Stromal cell of bone marrow (primary cell): ENCODE measurements around the gene KLRC2.
"Not testable (repeated sequence)": the region's sequence is repeated elsewhere in the genome, so short reads cannot be mapped to it uniquely, and the experiment has no call there.

Experiments used
- DNase-seq: peaks from one replicate; pipeline ENCODE4 v3.0.0-alpha.2; 2012; ENCODE audit warnings: low read depth

KLRC2 gene

DNA sequence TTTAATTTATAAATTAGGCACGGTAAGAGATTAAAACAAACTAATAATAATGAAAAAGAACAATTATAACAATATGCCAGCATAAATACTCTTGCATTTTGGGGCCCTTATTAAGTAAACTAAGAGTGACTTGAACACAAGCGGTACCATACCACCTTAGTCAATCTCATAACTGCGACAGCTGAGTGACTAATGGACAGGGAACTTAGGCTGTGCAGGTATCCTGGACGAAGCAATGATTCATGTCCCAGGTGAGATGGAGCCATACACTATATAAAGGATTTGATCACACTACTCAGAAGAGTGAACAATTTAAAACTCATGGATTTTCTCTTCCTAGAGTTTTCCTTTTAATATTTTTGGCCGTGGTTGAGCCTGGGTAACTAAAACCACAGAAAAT is 30.5 kb downstream of the KLRC2 start:
- no peak for DNase-seq

DNA sequence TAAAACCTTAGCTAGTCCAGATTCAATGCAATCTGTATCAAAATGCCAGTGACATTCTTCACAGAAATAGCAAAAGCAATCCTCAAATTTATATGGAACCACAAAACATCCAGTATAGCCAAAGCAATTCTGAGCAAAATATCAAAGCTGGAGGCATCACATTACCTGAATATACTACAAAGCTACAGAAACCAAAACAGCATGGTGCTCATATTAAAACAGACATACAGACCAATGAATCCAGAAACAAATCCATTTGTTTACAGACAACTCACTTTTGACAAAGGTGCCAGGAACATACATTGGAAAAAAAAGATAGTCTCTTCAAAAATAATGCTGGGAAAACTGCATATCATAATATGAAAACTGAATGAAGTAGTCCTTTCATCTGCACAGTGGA is 31.0 kb downstream of the KLRC2 start:
- DNase-seq: no peak

DNA sequence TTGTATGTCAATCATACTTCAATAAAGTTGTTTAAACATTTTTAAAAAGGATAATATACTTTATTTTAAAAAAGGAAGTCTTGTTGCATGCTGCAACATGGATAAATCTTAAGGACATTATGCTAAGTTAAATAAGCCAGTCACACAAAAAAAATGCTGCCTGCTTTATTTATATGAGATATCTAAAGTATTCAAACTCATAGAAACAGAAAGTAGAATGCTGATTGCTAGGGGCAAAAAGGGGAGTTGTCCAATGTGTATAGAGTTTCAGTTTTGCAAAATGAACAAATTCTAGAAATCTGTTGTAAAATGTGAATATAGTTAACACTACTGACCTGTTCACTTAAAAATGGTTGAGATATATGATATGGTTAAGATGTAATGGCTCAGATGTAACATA is 35.0 kb downstream of the KLRC2 start:
- no peak for DNase-seq

DNA sequence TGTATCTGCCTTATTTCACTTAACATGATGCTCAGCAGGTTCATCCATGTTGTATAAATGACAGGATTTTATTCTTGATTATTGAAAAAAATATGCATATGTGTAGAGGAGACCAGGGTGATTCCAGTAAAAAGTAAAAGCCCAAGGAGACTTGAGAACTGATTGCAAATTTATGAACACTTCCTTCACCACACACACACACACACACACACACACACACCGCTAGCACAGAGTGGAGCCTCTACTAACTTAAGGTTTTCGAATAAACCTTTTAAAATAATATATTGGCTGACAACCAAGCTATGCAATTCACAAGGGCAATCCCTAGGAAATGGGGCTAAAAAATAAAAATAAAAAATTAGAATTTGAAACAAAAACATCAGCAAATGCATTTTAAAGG is 37.6 kb downstream of the KLRC2 start:
- no peak for DNase-seq

DNA sequence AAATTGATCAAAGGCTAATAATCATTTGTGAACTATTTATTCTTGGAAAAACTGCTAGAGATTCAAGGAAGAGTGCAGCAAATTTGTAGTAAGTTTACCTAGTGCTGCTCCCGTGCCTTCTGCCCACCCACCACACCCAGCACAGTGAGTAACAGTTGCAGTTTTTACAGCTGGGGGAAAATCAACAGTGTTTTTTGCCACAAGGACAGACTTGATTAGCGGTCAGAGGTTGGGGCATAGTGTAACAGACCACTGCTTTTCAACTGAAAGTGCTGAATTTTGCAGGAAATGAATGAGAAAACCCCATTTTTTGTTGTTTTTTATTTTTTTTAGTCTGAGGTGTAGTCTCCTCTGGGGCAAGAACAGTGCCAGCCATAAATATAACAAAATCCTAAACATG is 38.5 kb downstream of the KLRC2 start:
- DNase-seq: no peak

DNA sequence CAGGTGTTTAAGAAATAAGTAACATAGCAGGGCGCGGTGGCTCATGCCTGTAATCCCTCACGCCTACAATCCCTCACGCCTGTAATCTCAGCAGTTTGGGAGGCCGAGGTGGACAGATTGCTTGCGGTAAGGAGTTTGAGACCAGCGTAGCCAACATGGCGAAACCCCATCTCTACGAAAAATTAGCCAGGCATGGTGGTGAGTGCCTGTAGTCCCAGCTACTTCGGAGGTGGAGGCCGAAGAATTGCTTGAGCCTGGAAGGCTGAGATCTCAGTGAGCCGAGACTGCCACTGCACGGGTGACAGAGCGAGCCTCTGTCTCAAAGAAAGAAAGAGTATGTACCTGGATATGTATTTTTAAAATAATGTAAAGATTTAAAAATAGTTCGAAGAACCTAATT is 39.6 kb downstream of the KLRC2 start:
- DNase-seq: not testable (repeated sequence)

DNA sequence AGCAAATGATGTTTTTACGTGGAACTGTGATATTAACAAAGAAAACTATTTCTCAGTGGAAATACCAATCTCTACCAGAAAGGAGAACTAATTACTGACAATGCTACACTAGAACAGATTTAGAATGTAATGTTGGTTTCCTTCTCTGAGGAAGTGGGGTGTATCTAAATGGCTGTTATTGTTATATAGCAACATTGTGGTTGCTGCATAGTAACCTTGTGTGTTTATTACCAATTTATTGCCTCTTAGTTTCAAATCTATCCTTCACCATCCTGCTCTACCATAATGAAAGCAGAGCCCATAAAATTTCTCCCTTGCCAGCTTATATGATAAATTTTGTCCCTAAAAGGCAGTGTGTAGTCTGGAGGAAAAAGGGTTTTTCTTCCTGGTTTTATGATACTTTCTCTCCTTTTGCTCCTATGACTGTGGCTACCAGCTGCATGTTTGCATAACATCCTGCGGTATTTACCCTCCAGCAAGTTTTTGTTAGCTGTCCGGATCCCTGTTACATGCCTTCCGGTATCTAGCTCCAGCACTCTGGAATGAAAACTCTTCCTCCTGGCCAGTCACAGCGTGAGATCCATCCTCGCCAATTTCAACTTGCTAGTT is 40.3 kb downstream of the KLRC2 start:
- peak; percentile 76 for DNase-seq

DNA sequence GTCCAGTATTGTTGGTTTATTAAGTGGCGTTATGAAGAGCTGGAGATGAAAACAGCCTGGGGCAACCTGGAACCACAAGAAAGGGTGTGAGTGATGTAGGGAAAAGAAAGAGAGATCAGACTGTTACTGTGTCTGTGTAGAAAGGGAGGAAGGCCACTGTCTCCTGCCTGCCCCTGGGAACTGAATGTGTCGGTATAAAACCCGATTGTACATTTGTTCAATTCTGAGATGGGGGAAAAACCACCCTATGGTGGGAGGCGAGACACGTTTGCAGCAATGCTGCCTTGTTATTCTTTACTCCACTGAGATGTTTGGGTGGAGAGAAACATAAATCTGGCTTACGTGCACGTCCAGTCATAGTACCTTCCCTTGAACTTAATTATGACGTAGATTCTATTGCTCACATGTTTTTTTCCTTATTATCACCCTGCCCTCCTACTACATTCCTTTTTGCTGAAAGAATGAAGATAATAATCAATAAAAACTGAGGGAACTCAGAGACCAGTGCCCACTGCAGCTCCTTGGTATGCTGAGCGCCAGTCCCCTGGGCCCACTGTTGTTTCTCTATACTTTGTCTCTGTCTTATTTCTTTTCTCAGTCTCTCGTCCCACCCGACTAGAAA is 41.2 kb downstream of the KLRC2 start:
- not testable (repeated sequence) for DNase-seq

DNA sequence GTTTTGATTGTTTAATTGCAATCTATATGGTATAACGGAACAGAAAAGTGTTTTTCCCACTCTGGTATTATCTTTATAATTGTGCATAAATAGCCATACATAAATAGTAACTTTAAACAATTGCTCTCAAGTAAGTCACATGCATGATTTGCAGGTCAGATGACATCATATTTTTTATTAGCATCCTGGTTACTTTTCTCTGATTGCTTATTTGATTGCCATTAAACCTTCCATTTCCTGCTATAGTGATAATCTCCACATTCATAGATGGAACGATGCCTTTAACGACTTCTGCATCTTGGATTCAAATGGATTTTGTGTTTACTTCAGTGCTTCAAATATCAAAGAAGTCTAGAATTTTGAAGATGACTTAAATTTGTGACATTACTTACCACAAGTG is 42.5 kb downstream of the KLRC2 start:
- DNase-seq: no peak

DNA sequence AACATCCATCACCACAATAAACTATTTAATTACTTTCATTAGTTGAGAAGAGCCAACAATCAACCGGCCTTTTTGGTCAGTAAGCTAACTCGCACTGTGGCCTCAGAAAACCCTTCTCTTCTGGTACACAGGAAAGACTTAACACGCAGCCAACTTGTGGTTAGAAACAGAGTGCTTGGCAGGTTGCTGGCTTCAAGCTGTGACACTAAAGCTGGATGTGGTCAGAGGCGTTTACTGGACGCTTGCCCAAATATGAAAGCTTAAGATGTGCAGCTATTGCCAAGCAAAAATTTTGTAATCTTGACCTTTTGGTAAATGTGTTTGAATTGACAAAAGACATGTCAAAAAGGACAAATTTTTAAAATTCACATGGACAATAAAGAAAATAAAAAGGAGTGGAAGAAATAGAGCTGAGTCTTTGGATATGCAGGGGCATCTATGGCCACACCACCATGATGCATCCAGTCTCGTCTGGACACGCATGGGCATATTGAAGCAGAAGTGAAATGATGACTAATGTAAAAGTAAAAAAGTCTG is 43.3 kb downstream of the KLRC2 start:
- peak; percentile 97 for DNase-seq

DNA sequence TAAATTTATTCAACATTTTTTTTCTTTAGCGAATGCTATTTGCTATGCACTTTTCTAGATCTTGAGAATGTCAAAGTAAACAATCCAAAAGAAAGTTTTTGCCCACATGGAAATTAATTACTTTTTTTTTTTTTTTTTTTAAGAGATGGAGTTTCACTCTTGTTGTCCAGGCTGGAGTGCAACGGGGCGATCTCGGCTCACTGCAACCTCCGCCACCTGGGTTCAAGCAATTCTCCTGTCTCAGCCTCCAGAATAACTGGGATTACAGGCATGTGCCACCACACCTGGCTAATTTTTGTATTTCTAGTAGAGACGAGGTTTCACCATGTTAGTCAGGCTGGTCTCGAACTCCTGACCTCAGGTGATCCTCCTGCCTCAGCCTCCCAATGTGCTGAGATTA is 44.8 kb downstream of the KLRC2 start:
- DNase-seq: not testable (repeated sequence)

DNA sequence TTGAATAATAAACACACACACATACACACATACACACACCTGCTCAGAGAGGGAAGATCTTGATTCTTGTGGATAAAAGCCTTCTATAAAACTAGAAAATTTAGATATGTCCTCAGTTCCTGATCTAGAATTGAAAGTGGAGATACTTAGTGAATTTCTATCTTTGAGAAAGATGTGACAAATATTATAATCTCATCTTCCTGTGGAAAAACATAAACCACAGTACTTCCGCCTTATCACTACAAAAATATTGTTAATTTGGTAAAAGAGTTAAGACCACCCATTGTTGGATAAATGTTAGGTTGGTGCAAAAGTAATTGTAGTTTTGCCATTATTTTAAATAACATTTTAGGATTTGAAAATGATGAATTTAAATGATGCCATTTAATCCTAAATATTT is 45.9 kb downstream of the KLRC2 start, which contains the start of gene KLRK1:
KLRK1 (minus strand) TSS at position 138 of the 400 bp plus-strand sequence. CDS start 1,231 bp downstream, outside the sequence.
- no peak for DNase-seq

DNA sequence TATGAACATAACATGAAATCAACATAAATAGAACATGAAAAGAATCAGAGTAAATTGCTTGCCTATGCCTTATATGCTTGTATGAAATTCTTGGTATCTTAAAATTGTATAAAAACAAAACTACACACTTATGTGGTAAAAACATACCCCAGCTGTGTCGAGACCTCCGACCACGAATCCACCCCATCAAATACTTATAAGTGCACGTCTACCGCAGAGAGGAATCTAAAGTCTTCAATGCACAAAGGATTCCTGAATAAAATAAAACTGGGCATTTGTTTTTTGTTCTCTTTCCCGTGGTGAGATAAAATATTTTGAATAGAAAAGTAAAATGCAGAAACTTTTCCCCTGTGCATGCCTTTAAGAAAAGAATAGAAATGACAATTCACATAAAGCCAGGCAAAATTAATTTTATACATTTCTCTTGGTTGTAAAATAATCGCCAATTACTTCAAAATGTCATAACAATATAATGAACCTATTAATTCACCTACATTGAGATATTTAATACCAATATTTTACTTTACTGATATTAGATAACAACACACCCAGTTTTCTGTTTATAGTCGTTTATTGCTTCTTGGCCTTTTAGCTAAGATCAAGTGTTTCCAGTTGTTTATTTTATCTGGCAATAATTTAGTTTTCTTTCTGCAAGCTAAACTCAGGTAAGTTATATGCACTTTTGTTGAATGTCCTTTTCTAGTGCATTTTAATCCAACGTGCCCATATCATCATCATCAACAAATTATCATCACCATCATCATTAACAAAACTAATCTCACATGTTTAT is 47.0 kb downstream of the KLRC2 start:
- no peak for DNase-seq

DNA sequence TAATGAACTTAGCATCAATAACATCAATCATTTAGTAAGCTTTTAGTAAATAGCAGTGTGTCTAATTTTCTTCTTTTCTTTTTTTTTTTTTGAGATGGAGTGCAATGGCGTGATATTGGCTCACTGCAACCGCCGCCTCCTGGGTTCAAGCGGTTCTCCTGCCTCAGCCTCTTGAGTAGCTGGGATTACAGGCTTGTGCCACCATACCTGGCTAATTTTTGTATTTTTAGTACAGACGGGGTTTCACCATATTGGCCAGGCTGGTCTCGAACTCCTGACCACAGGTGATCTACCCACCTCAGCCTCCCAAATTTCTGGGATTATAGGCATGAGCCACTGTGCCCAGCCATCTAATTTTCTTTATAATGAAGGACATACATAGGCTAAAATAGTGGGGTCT is 48.3 kb downstream of the KLRC2 start:
- not testable (repeated sequence) for DNase-seq

DNA sequence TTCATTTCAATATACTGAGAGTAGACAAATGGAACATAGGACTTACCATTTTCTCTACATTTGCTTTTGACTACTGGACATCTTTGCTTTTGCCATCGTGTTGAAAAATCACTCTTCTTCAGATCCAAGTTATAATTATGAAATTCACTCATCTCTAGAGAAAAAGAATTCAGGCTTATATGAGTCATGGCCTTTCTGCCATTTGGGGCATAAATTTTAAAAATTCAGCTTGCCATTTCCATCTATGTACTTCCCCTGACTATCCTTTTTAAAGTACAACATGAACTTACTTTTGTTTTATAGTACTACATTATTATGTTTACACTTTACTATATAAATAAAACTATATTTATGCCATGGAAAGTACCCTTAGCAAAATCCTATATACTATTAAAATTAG is 49.0 kb downstream of the KLRC2 start:
- no peak for DNase-seq

DNA sequence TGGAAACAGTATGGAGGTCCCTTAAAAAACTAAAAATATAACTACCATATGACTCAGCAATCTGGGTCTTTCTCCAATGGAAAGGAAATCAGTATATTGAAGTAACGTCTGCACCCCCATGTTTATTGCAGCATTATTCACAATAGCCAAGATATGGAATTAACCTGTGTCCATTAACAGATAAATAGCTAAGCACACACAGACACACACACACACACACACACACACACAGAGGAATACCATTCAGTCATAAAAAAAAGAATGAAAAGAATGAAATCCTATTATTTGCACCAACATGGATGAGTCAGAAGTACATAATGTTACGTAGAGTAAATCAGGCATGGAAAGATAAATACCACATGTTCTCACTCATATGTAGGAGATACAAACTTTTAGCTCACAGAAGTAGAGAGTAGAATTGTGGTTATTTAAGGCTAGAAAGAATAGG is 50.6 kb downstream of the KLRC2 start:
- no peak for DNase-seq

DNA sequence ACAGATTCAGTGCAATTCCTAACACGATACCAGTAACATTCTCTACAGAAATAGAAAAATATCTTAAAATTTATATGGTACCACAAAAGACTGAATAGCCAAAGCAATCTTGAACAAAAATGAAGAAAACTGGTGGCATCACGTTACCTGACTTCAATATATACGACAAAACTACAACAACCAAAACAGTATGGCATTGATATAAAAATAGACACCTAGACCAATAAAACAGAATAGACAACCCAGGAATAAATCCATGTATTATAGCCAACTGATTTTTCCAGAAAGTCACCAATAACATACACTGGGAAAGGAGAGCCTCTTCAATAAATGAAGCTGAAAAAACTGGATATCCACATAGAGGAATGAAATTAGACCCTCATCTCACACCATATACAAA is 51.6 kb downstream of the KLRC2 start:
- DNase-seq: no peak

DNA sequence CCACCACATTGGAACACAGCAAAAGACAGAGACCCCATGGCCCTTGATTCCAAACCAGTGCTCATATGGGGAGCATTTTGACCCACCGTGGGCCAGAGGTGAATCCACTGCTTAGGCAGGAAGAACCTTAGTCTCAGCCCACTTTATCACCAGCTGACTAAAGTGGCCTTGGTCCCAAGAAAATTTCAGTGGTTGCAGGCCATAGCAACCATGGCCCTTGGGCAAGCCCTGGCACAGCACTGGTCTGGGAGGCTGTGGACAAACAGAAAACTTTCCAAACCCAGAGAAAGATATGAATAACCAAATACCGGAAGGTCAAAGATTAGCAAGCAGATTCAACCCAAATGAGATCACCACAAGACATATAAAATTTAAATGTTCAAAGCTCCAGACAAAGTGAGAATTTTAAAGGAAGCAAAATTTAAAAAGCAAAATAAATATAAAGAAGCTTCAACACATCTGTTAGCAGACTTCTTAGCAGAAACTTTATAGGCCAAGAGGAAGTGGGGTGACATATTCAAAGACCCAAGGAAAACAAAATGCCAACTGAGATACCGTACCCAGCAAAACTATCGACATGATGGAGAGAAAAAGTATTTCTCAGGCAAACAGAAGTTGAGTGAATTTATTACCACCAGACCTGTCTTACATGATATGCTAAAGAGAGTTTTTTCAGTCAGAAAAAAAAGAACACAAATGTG is 53.7 kb downstream of the KLRC2 start:
- DNase-seq: no peak
